Natural killer cell (primary cell): Measurements from ENCODE around the gene ZNF74. TPM values are rescaled to one million over a fixed set of nuclear protein-coding genes. Genes with fewer than 3 reads are reported as not detected.

ENCODE experiments used
- ATAC-seq, 3 donors: fragments of 150-1000 bp in 2 of 3; fragments of 200-7000 bp in 1 of 3; cut with Tn5 transposase; 1 replicate in 1 of 3; 2 replicates in 2 of 3; pipeline ENCODE4 v1.10.0; 2021; ENCODE audit warnings: mild to moderate bottlenecking in 2 of 3, moderate library complexity in 2 of 3
- DNase-seq, 2 donors: peaks; one replicate each; pipeline versions ENCODE4 v3.0.0 to v3.0.0-alpha.2; 2013 to 2021; ENCODE audit warnings: mixed read lengths in 1 of 2
- H3K27ac ChIP-seq: one replicate; pipeline ENCODE4 v1.5.1; 2013; ENCODE audit warnings: mild to moderate bottlenecking, low read length
- H3K27me3 ChIP-seq: one replicate; pipeline ENCODE4 v1.6.1; 2013; ENCODE audit warnings: low read length; ENCODE audit not compliant: control insufficient read depth, insufficient read depth
- H3K36me3 ChIP-seq: one replicate; pipeline ENCODE4 v1.6.1; 2013; ENCODE audit warnings: low read length; ENCODE audit not compliant: control insufficient read depth, insufficient read depth
- H3K4me1 ChIP-seq: one replicate; pipeline ENCODE4 v1.6.1; 2013; ENCODE audit warnings: low read length; ENCODE audit not compliant: control insufficient read depth, insufficient read depth
- H3K4me3 ChIP-seq: one replicate; pipeline ENCODE4 v1.5.1; 2013; ENCODE audit warnings: low read length
- H3K9me3 ChIP-seq: one replicate; pipeline ENCODE4 v1.6.1; 2013; ENCODE audit warnings: low read length; ENCODE audit not compliant: control insufficient read depth, insufficient read depth
- H3K27ac Mint-ChIP-seq, 2 donors: one replicate each; pipeline ENCODE4 v1.8.0; 2022; ENCODE audit warnings: mild to moderate bottlenecking in 2 of 2, mixed read lengths in 2 of 2, moderate library complexity in 1 of 2
- H3K27me3 Mint-ChIP-seq, 2 donors: one replicate each; pipeline ENCODE4 v1.8.0; 2022; ENCODE audit warnings: low read depth in 2 of 2, mixed read lengths in 2 of 2
- H3K36me3 Mint-ChIP-seq: one replicate; pipeline ENCODE4 v1.8.0; 2022; ENCODE audit warnings: mixed read lengths
- H3K4me1 Mint-ChIP-seq, 2 donors: one replicate each; pipeline ENCODE4 v1.8.0; 2022; ENCODE audit warnings: mixed read lengths in 2 of 2
- H3K4me3 Mint-ChIP-seq: one replicate; pipeline ENCODE4 v1.8.0; 2022; ENCODE audit warnings: mild to moderate bottlenecking, moderate library complexity, mixed read lengths
- H3K9me3 Mint-ChIP-seq, 2 donors: one replicate each; pipeline ENCODE4 v1.8.0; 2022; ENCODE audit warnings: mixed read lengths in 2 of 2
- WGBS: methylation state at CpG from one replicate; pipeline ENCODE4 v1.1.7; 2013; ENCODE audit warnings: missing lambda C conversion rate; ENCODE audit not compliant: insufficient coverage; 5-methylcytosine and 5-hydroxymethylcytosine counted together
- intact Hi-C: fragments of 100-400 bp; cut with micrococcal nuclease; formaldehyde crosslinking; loops from one replicate; pipeline ENCODE4 v1.14.2; 2022
- total RNA-seq, 4 donors: library from RNA; stranded (reverse); fragments of 120-200 nt in 1 of 4; gene quantifications; one replicate each; pipeline versions ENCODE4 v1.2.3 to v1.2.4, GENCODE V29; 2013 to 2022
- TF ChIP-seq, protein P1 (sequence below): fragments of 200-600 bp; IDR thresholded peaks from one replicate; pipeline ENCODE4 v1.8.0; 2022; ENCODE audit warnings: antibody characterized with exemption

ZNF74 gene
- total RNA-seq, 3 donors from 2014 or later (not counting 1 experiment from before 2014, with no cell fraction given): 7.7 to 18.2 (median 10.4) TPM

GRCh38 chr22:20430101-20430719 lies 36.3 kb downstream of the ZNF74 start:
- peak overlapping the region; percentile 61 for H3K4me3 ChIP-seq
- no peak overlapping the region for H3K27ac ChIP-seq
- H3K9me3 ChIP-seq: no peaks in the 10 kb centered on the region
- peaks cover 33% of the 10 kb centered on the region for H3K4me1 ChIP-seq
- H3K36me3 Mint-ChIP-seq: no peaks in the 10 kb centered on the region
- intact Hi-C loops: no loop called here
- H3K4me3 Mint-ChIP-seq: peak overlapping the region; percentile 90
- no peaks in the 10 kb centered on the region for H3K9me3 Mint-ChIP-seq
- WGBS: 15% methylated on average over 37 of the region's 37 CpGs
- H3K36me3 ChIP-seq: no peaks in the 10 kb centered on the region
- TF ChIP-seq, protein P1, sequence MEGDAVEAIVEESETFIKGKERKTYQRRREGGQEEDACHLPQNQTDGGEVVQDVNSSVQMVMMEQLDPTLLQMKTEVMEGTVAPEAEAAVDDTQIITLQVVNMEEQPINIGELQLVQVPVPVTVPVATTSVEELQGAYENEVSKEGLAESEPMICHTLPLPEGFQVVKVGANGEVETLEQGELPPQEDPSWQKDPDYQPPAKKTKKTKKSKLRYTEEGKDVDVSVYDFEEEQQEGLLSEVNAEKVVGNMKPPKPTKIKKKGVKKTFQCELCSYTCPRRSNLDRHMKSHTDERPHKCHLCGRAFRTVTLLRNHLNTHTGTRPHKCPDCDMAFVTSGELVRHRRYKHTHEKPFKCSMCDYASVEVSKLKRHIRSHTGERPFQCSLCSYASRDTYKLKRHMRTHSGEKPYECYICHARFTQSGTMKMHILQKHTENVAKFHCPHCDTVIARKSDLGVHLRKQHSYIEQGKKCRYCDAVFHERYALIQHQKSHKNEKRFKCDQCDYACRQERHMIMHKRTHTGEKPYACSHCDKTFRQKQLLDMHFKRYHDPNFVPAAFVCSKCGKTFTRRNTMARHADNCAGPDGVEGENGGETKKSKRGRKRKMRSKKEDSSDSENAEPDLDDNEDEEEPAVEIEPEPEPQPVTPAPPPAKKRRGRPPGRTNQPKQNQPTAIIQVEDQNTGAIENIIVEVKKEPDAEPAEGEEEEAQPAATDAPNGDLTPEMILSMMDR: no peak
- peaks cover 5 to 34% of the 10 kb centered on the region in 2 donors for H3K4me1 Mint-ChIP-seq
- H3K27me3 ChIP-seq: peaks cover 42% of the 10 kb centered on the region
- peaks cover 27 to 35% of the 10 kb centered on the region in 2 donors for H3K27me3 Mint-ChIP-seq
- no peak overlapping the region for H3K27ac Mint-ChIP-seq
- DNase-seq (peak in 1 of 2 donors; percentile 57), ATAC-seq (peak; percentile 27 to 52 (median 36))

DNA sequence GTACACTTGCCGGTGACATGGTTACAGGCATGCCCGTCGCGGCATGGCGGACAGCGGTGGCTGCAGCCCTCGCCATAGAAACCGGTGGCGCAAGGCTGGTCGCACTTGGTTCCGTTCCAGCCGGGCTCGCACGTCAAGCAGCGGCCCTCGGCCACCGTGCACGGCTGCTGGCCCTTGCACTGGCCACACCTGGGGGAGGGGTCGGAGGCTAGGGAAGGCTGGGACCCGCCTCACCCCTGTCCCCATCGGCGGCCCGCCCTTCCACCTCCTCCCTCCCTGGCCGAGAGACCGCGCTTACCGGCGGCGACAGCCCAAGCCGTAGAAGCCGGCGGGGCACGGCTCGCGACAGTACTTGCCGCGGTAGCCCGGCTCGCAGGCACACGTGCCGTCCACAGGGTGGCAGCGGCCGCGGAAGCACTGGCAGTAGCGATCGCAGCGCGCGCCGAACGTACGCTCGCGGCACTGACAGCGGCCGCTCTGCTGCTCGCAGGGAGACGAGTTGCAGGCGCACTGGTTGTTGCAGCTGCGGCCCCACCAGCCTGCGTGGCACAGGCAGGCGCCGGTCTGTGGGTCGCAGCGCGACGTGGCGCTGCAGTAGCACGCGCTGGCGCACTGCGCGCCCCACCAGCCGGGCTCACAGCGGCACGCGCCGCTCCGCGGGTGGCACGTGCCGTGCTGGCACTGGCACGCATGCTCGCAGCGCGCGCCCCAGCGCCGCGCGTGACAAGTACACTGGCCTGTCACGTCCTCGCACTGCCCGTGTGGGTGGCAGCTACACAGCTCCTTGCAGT lies 37.0 kb downstream of the ZNF74 start:
- H3K27me3 Mint-ChIP-seq: peaks cover 34 to 42% of the 10 kb centered on the region in 2 donors
- H3K36me3 Mint-ChIP-seq: no peaks in the 10 kb centered on the region
- H3K27ac Mint-ChIP-seq: no peak overlapping the region

GRCh38 chr22:20431511-20432192 lies 37.7 kb downstream of the ZNF74 start:
- H3K27me3 ChIP-seq: peaks cover 47% of the 10 kb centered on the region
- 32% methylated on average over 50 of the region's 50 CpGs for WGBS
- peaks cover 39% of the 10 kb centered on the region for H3K4me1 ChIP-seq
- Mint-ChIP-seq H3K27ac (no peak overlapping the region), H3K9me3 (no peaks in the 10 kb centered on the region), H3K4me3 (no peak overlapping the region), H3K4me1 (peaks cover 5 to 44% of the 10 kb centered on the region in 2 donors), H3K27me3 (peaks cover 36 to 43% of the 10 kb centered on the region in 2 donors), H3K36me3 (no peaks in the 10 kb centered on the region)
- no peaks in the 10 kb centered on the region for H3K36me3 ChIP-seq
- no peaks in the 10 kb centered on the region for H3K9me3 ChIP-seq
- TF ChIP-seq, protein P1: no peak
- H3K4me3 ChIP-seq: no peak overlapping the region
- ATAC-seq: no peak
- DNase-seq: no peak
- H3K27ac ChIP-seq: no peak overlapping the region
- intact Hi-C loops: no loop called here

More for the DNA sequence above, 37.0 kb downstream of the ZNF74 start:
- peaks cover 49% of the 10 kb centered on the region for H3K27me3 ChIP-seq
- H3K4me3 Mint-ChIP-seq: peak overlapping the region; percentile 90
- peaks cover 5 to 41% of the 10 kb centered on the region in 2 donors for H3K4me1 Mint-ChIP-seq
- H3K4me1 ChIP-seq: peaks cover 34% of the 10 kb centered on the region
- peak; percentile 60 to 65 (median 60) for ATAC-seq
- H3K36me3 ChIP-seq: no peaks in the 10 kb centered on the region
- peak overlapping the region; percentile 61 for H3K4me3 ChIP-seq
- TF ChIP-seq, protein P1: no peak
- WGBS: 1% methylated on average over 94 of the region's 94 CpGs
- peak; percentile 47 to 83 for DNase-seq
- intact Hi-C loops: no loop called here
- H3K9me3 ChIP-seq: no peaks in the 10 kb centered on the region
- no peaks in the 10 kb centered on the region for H3K9me3 Mint-ChIP-seq
- no peak overlapping the region for H3K27ac ChIP-seq
